Endometrial microvascular endothelial cells (primary cell): ENCODE data around the gene SLC38A8. TPM values are rescaled to one million over a fixed set of nuclear protein-coding genes. Genes with fewer than 3 reads are reported as not detected.

Source experiments
- in situ Hi-C: cut with HindIII; loops from 2 replicates; pipeline ENCODE4 v1.10.0; 2017; ENCODE audit warnings: low sequenced_read_pairs, low pct_unique_long_range_greater_than_20kb; ENCODE audit errors: inconsistent ontology term
- total RNA-seq: library from RNA; depleted of rRNA; stranded (reverse); fragments of >200 nt; gene quantifications from one replicate; pipeline ENCODE4 v1.2.3, GENCODE V29; 2015; ENCODE audit errors: inconsistent ontology term

SLC38A8 gene
- total RNA-seq, 1 donor from 2014 or later = not detected

GRCh38 chr16:84071121-84071520, 28.5 kb upstream of the SLC38A8 start:
- in situ Hi-C loops = no loop called here

GRCh38 chr16:84069540-84069939, 26.9 kb upstream of the SLC38A8 start:
- in situ Hi-C loops = no loop called here

DNA sequence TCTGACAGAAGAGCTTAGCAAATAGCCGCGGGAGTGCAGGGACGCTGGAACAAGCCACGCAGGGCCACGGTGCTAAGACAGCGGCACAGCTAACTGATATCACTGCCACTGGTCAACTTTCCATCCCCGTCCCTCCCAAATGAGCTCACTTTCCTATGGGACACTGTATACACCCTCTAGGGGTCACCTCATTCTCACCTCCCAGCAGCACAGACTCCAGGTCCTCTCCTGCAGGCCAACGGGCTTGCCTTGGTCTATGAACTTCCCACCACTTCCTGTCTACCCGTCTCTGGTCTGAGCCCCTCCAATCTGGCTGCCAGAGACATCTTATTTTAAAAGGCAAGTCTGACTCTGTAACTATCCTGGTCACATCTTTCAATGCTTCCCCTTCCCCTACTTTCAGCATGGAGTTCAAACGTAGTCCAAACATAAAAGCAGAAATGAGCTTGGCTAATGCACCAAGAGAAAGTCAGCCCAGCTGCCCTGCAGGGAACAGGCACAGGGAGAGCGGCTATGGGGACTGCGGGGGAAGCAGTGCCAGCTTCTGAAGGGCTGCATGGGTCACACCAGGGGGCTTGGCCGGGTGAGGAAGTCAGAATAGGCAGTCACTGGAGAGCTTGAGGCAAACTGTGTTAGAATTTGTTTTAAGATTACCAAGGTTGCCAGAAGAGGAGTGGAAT, 26.3 kb upstream of the SLC38A8 start:
- in situ Hi-C loops = no loop called here

GRCh38 chr16:84068041-84068440, 25.4 kb upstream of the SLC38A8 start:
- in situ Hi-C loops = no loop called here

- in situ Hi-C loops = no loop called here
Observed at GRCh38 chr16:84067640-84068039, 25.0 kb upstream of the SLC38A8 start.

DNA sequence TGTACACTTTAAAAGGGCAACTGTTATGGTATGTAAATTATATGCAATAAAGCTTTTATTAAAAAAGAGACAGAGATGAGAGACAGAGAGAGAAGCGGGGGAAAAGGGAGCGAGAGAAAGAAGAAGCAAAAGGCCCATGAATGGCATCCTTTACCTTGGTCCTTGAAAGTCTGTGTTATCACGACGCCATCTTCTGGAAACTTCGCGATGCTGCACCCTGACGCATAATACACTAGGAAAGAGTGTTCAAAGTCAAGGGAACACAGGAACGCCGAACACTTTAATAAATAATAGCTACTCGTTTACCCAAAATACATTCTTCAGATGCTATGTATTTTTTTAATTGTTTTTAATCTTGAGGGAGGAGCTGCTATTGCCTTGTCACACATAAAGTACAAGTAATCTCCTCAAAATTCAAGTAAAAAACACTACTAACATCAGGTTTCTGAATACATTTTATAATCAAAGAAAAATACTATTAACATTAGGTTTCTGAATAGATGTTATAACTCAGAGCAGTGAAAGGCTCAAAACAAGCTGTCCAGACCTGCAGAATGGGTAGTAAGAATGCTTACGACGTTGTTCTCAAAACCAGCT, 23.0 kb upstream of the SLC38A8 start:
- in situ Hi-C loops = no loop called here

- in situ Hi-C loops = no loop called here
Observed at GRCh38 chr16:84063980-84064379, 21.4 kb upstream of the SLC38A8 start.

GRCh38 chr16:84062734-84063640, 20.4 kb upstream of the SLC38A8 start:
- in situ Hi-C loops = no loop called here

DNA sequence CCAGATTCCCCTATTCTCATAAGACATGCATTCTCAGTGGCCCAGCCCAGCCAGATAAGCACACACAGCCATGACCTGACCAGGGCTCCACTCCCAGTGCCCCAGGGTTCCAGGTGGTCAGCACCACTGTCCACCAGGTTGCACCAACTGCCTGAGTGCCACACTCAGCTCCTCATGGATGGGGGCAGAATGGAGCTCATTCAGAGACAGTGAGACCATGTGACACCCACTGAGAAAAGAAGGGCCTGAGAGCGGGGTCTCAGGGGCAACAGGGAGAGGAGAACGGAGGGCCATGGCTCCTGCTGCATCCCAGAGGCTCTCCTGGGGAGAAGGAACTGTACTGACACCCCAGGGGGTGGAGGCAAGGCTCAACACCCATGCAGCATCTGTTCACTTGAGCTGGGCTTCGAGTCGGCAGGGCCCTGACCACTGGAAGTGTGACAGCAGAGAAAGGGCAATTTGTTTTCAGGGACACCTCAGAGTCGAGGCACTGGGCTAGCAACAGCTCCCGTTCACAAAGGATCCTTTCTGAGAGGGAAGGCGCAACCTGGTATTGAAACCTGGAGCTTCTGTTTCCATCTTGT, 18.7 kb upstream of the SLC38A8 start:
- in situ Hi-C loops = no loop called here

DNA sequence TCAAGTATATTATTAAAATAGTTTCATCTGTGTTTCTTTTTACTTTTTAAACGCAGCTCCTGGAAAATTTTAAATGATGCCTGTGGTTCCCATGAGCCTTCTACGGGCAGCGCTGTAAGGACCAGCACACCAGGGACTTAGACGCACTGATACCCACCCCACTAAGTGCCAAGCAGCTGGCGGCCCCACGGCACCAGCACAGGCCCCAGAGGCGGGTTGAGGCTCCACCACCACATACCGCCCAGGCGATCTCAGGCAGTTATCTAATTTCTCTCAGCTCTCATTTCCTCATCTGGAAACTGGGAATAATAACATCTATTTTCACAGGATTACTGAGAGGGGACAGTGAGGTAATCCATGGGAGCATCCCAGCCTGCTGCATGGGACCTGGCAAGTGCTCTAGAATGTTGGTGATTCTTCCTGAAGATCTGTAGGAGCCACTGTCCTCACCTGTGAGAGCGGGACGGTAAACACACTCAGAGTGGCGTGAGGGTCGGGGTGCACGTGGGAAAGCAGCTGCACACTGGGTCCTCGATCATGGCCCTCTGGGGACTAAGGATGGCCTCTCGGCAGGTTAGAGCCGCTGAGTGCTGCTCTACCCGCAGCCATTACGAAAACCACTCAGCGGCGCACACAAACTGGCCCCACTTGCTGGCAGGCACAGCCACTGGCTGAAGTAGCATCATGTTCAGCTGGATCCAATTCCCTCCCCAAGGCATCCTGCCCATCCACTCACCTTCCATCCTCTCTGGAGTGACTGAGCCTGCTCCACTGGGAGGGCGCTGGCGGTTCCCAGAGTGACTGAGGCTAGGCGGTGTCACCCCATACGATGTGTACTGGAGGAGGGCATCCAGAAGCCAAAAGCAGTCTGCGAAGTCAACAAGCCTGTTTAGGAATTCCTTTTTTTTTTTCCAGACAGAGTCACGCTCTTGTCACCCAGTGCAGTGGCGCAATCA, 17.6 kb upstream of the SLC38A8 start:
- in situ Hi-C loops = no loop called here

- in situ Hi-C loops = no loop called here
Observed at GRCh38 chr16:84059111-84059510, 16.5 kb upstream of the SLC38A8 start.

DNA sequence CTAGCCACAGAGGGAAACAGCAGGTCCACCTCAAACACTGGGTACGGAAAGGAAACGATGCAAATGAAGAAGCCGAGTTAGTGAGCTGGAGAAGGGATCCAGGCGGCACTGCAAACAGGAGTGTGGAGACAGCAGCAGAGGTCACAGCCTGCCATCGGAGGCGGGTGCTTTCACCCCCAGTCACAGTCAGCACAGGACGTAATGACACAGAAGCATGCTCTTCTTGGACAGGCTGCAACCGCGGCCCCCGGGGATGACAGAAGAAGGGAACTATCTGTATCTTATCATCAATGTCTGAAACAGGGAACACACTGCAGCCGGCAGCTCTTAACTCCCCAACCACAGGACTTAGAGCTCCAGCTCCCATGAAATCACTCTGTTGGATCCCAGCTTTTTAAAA, 16.1 kb upstream of the SLC38A8 start:
- in situ Hi-C loops = no loop called here

DNA sequence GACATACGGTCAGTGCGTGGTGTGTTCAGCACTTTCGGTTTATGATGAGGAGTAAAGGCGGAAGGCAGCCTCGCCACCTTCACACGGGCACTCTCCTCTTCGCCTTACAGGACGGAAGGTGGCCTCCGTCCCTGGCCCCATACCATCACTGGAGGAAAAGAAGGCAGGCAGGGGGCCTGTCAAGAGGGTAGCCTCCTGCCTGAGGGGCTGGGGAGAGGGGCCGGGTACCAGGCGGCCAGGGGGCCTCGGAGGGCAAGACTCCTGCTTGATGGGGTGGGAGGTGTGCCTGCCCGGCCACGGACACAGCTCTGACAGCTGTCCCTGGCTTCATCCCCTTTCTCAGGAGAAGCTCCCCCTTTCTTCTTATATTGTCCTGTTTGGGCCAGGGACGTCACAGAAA, 15.6 kb upstream of the SLC38A8 start:
- in situ Hi-C loops = no loop called here

DNA sequence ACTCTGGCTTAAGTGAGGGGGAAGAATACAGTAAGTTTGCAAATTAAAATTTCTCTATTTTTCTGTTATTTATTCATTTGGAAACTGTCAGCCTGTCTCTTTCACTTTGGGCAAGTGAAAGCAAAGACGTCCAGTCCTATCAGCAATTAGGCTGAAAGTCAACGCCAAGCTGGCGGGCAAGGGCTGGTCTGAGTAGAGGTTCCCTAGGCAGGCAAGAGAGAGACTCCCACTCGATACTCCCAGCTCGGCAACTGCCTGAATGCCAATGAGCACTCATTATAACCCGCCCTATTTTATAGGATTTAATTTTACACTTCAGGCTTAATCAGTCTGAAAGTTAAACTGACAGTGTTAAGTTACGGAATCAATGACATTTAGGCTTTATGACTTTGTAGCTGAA, 14.3 kb upstream of the SLC38A8 start:
- in situ Hi-C loops = no loop called here

- in situ Hi-C loops = no loop called here
Observed at GRCh38 chr16:84055801-84056634, 13.4 kb upstream of the SLC38A8 start.

DNA sequence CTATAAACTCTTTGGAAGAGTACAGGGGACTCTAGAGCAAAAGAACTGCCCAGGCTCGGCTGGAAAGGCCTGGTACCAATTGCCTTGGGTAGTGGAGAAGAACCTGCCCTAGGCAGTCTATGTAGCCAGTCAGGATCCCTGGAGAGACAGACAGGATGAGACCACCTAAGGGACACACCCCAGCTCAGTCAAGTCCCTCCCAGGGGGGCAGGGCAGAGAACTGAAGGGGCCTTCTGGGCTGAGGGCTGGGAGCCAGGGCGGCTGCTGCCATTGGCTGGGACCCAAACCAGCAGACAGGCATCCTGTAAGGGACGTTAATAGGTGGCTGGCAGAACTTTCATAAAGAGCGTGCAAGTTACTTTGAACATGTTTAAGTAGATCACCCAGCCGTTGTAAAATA, 12.8 kb upstream of the SLC38A8 start:
- in situ Hi-C loops = no loop called here

DNA sequence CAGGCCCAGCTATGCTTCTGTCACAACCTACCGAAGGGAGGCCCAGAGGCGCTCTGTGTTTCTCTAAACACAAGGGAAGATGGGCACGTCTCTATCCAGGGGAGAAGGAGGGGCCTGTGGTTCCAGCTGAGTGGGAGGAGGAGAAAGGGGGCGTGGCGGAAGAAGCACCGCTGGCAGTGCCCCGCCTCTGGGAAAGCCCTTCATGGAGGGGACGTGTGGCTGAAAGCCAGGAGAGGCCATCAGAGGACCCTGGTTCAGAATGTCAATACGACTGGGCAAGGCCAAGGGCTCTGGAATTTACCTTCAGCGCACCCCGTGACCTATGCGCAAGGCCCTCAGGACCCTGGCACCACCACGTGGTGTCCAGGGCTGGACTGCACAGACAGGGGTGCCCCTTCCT, 12.3 kb upstream of the SLC38A8 start:
- in situ Hi-C loops = no loop called here

GRCh38 chr16:84054271-84054670, 11.7 kb upstream of the SLC38A8 start:
- in situ Hi-C loops = no loop called here
